B cell (primary cell): ENCODE results near the gene ZFYVE9.

Experiments
- CTCF ChIP-seq: fragments of 200-600 bp; IDR thresholded peaks from one replicate; pipeline ENCODE4 v1.8.0; 2022; ENCODE audit warnings: antibody characterized with exemption, mild to moderate bottlenecking
- EZH2 ChIP-seq: IDR thresholded peaks from 2 replicates; pipeline ENCODE4 v1.6.1; 2012; ENCODE audit warnings: borderline replicate concordance, low read depth, mild to moderate bottlenecking, moderate library complexity, low read length; ENCODE audit not compliant: insufficient read depth, poor library complexity, severe bottlenecking

- TF ChIP-seq CTCF (no peak), EZH2 (no peak)
These were observed 124.6 kb downstream of the ZFYVE9 start for GRCh38 chr1:52266507-52266906.
